ENCODE results near the gene ATXN1.

ATXN1 gene

GRCh38 chr6:16398587-16398986 is 362.7 kb downstream of the ATXN1 start:
- peak overlapping the region; percentile 79 for H3K27ac ChIP-seq
- in situ Hi-C loops (cut with HindIII; ENCODE audit: low pct_ligation_motif_present, low sequenced_read_pairs) = no loop called here
- H3K27me3 ChIP-seq (replicated peaks) = no peaks in the 10 kb centered on the region
- no peak for TF ChIP-seq CTCF (IDR thresholded peaks at IDR 0.05; ENCODE audit: low read depth, low read length, missing control alignments)
- no peak overlapping the region for H3K4me3 ChIP-seq (ENCODE audit: low read depth, low read length)
- no peaks in the 10 kb centered on the region for H3K36me3 ChIP-seq (replicated peaks)
- DNase-seq = peak; percentile 40

- in situ Hi-C loops (cut with HindIII; ENCODE audit: low pct_ligation_motif_present, low sequenced_read_pairs) = no loop called here
- Histone ChIP-seq H3K4me3 (ENCODE audit: low read depth, low read length) (no peak overlapping the region), H3K27ac (no peak overlapping the region), H3K27me3 (replicated peaks) (no peaks in the 10 kb centered on the region), H3K36me3 (replicated peaks) (no peaks in the 10 kb centered on the region)
- DNase-seq = peak; percentile 44
- TF ChIP-seq CTCF (IDR thresholded peaks at IDR 0.05; ENCODE audit: low read depth, low read length, missing control alignments) = no peak
Measured at GRCh38 chr6:16397623-16398022, 363.6 kb downstream of the ATXN1 start.

- Histone ChIP-seq H3K36me3 (replicated peaks) (no peaks in the 10 kb centered on the region), H3K4me3 (ENCODE audit: low read depth, low read length) (no peak overlapping the region), H3K27ac (no peak overlapping the region), H3K27me3 (replicated peaks) (no peaks in the 10 kb centered on the region)
- no peak for TF ChIP-seq CTCF (IDR thresholded peaks at IDR 0.05; ENCODE audit: low read depth, low read length, missing control alignments)
- in situ Hi-C loops (cut with HindIII; ENCODE audit: low pct_ligation_motif_present, low sequenced_read_pairs) = no loop called here
- DNase-seq = no peak
Measured at GRCh38 chr6:16396497-16397319, 364.6 kb downstream of the ATXN1 start.

- no peak for TF ChIP-seq CTCF (IDR thresholded peaks at IDR 0.05; ENCODE audit: low read depth, low read length, missing control alignments)
- DNase-seq = no peak
- in situ Hi-C loops (cut with HindIII; ENCODE audit: low pct_ligation_motif_present, low sequenced_read_pairs) = no loop called here
- H3K36me3 ChIP-seq (replicated peaks) = no peaks in the 10 kb centered on the region
- no peaks in the 10 kb centered on the region for H3K27me3 ChIP-seq (replicated peaks)
- H3K27ac ChIP-seq = no peak overlapping the region
- H3K4me3 ChIP-seq (ENCODE audit: low read depth, low read length) = no peak overlapping the region
Measured at GRCh38 chr6:16394632-16395031, 366.6 kb downstream of the ATXN1 start.

GRCh38 chr6:16393326-16393725 is 367.9 kb downstream of the ATXN1 start:
- Histone ChIP-seq H3K27me3 (replicated peaks) (no peaks in the 10 kb centered on the region), H3K36me3 (replicated peaks) (no peaks in the 10 kb centered on the region), H3K27ac (no peak overlapping the region), H3K4me3 (ENCODE audit: low read depth, low read length) (no peak overlapping the region)
- DNase-seq = no peak
- no peak for TF ChIP-seq CTCF (IDR thresholded peaks at IDR 0.05; ENCODE audit: low read depth, low read length, missing control alignments)
- in situ Hi-C loops (cut with HindIII; ENCODE audit: low pct_ligation_motif_present, low sequenced_read_pairs) = no loop called here

GRCh38 chr6:16392010-16392409 is 369.2 kb downstream of the ATXN1 start:
- TF ChIP-seq CTCF (IDR thresholded peaks at IDR 0.05; ENCODE audit: low read depth, low read length, missing control alignments) = no peak
- no peaks in the 10 kb centered on the region for H3K36me3 ChIP-seq (replicated peaks)
- in situ Hi-C loops (cut with HindIII; ENCODE audit: low pct_ligation_motif_present, low sequenced_read_pairs) = no loop called here

More at GRCh38 chr6:16392010-16392409, 369.2 kb downstream of the ATXN1 start:
- H3K27ac ChIP-seq = peak overlapping the region; percentile 56
- H3K27me3 ChIP-seq (replicated peaks) = no peaks in the 10 kb centered on the region
- DNase-seq = no peak
- no peak overlapping the region for H3K4me3 ChIP-seq (ENCODE audit: low read depth, low read length)

Data from brain microvascular endothelial cell (primary cell).